ENCODE measurements around the gene LYRM1. TPM values are rescaled to one million over a fixed set of nuclear protein-coding genes. Genes with fewer than 3 reads are reported as not detected.
"Not testable (repeated sequence)": the region's sequence is repeated elsewhere in the genome, so short reads cannot be mapped to it uniquely, and the experiment has no call there.

Gene LYRM1
- total RNA-seq, 1 donor from 2014 or later, result 21.7 TPM

DNA sequence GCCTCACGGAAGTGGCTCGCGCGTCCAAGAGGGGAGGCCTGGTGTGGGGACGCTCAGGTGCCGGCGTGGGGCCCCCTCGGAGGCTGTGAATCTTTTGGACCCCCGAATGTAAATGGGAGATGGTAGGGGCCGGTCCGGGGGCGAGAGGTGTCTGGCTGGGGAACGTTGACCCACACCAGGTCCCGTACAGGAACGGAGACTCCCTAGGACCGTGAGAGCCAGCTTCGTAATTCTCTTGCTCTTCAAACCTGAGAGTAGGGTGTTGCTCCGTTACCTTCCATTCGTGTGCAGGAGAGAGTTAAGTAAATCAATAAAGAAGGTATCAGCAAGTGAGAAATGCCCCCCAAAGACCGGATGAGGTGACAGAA is 481 bp downstream of the LYRM1 start:
- intact Hi-C loops (cut with micrococcal nuclease), result loop anchor here (2.0 to 5.0 kb wide), 4 partner anchors 49 to 1344 kb away; partner anchors contain the start of genes ERI2, REXO5 and VPS35L

DNA sequence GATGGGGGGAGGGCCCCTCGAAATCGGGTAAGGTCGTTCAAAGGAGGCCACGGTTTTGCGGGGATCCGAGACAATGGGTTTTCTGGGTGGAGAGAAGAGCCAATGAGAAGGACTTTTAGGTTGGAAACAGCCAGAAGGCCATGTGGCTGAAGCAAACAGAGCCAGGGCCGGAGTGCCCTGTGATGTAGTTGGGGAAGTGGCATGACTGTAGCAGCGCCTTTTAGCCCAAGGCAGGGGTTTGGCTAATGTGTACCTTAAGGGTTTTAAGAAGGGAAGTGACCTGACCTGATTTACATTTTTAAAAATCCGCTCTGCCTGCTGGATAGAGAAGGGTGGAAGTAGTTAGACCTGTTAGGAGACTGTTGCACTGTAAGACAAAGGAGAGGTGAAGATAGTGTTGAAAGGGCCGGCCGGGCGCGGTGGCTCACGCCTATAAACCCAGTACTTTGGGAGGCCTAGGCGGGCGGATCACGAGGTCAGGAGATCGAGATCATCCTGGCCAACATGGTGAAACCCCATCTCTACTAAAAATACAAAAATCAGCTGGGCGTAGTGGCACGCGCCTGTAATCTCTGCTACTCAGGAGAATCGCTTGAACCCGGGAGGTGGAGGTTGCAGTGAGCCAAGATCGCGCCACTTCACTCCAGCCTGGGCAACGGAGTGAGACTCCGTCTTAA is 1.0 kb downstream of the LYRM1 start:
- intact Hi-C loops (cut with micrococcal nuclease), result loop anchor here (2.0 to 5.0 kb wide), 4 partner anchors 49 to 1344 kb away; partner anchors contain the start of genes ERI2, REXO5 and VPS35L

DNA sequence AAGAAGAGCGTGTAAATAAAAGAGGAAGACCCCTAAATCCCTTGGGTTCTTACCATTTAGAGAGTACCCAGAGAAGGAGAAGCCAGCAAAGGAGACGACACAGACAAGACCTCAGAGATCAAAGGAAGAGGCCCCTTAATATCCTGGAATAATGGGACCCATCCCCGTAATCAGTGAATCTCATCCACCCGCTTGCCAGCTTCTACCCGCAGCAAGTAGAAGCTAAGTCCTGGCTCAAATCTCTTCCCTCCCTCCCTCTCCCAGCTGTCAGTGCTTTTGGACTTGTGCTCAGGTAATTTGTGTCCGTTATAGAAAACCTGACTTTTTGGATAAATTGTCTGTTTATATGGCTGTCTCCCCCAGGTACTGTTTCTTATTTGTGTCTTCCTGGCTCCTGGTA is 1.9 kb downstream of the LYRM1 start:
- intact Hi-C loops (cut with micrococcal nuclease), result loop anchor here (5.0 kb wide), 3 partner anchors 50 to 1345 kb away; partner anchors contain the start of gene VPS35L

DNA sequence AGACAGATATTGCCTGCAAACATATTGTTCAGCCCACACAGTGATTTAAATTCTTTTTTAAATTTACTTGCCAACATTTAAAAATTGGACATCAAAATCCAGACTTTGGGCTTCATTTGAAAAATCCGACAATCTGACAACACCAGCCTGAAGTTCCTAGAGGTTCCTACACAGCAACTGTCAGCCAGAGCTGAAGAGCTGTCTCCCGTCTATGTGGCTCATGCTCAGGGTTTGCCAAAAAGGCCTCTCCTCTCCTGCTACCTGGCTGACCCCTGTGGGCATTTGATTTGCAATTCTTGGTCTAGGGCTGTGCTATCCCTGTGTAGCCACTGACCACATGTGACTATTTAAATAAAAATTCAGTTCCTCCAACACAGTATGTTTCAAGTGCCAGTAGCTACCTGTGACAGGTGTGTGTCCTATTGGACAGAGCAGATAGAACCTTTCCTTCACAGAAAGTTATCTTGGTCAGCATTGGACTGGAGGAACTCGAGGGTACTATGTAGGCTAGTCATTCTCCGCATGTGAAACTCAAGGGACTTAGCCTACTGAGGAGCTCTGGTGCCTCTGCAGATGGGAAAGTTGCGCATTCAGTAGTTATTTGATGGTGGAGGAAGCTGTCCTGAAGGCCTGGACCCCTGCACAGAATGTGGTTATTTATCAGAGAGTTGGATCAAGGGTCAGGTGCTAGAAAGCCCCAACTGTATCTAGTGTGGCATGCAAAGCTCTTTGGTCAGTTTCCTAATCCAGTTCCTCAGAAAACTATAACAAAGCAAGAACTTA is 2.7 kb downstream of the LYRM1 start:
- intact Hi-C loops (cut with micrococcal nuclease), result loop anchor here (5.0 kb wide), 3 partner anchors 51 to 1346 kb away; partner anchors contain the start of gene VPS35L

DNA sequence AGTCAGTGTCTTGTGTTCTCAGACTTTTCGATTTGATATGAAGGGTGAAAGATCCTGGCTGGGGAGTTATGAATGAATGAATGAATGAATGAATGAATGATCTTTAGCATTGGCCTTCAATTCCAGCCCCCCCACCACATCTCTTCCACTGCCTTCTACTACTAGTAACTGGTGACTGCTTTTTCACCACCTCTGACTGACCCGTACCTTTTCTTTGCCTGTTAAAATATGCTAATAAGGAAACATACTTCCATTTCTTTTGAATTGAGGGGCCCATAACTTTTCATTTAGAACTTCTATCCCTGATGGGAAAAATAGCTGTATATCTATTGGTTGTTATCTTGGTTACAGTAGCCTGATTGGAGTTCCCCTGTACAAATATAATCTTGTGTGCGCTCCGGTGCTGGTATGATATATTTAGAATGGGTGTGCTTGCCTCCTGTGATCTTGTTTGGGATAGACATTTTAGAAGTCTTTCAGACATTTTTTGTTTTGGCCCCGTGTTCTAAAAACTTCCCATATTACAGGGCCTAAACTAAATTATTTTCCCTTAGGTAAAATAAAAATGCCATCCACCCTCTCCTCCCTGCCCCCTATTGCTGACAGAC is 3.4 kb downstream of the LYRM1 start:
- intact Hi-C loops (cut with micrococcal nuclease), result loop anchor here (5.0 kb wide), 3 partner anchors 52 to 1347 kb away; partner anchors contain the start of gene VPS35L

DNA sequence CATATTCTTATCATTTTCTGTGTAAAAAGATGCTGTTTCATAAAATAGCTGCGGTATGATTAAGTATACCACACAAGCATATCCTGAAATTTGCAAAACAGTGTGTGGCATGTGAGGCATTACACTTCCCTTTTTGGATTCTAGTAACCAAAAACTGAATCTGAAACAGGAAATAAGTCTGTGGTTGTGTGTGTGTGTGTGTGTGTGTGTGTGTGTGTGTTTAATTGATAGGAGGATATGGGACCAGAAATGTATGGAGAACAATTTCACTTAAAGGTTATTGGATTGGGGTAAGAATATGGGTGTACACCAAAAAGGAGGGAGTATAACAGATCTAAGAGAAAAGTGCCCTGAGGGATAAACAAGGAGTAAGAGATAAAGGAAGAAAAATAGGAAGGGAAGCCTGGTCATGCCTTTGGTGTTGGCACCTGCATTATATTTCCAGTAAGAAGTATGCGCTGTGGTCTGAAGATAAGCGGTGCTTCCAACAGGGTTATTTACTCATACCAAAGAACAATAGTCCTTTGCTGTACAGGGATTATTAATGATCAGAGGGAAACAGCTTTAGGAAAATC is 4.0 kb downstream of the LYRM1 start:
- intact Hi-C loops (cut with micrococcal nuclease), result loop anchor here (5.0 kb wide), 3 partner anchors 52 to 1347 kb away; partner anchors contain the start of gene VPS35L

DNA sequence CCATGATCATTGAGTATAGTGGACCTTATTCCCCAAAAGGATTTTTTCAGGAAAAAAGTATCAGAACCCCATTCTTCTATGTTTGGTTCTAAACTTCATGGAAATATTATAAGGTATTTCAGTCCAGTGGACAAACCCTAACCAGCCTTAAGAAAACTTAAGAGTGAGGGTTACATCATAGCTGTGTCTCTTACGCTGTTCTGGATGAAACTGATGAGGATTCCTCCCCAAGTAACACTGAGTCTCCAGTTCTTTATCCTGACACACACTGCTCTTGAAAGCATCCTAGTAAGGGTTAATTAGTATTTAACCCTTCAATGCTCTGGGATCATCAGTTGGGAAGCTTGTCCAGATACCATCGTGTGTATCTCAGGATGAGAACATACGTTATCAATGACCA is 5.0 kb downstream of the LYRM1 start:
- intact Hi-C loops (cut with micrococcal nuclease), result no loop called here

DNA sequence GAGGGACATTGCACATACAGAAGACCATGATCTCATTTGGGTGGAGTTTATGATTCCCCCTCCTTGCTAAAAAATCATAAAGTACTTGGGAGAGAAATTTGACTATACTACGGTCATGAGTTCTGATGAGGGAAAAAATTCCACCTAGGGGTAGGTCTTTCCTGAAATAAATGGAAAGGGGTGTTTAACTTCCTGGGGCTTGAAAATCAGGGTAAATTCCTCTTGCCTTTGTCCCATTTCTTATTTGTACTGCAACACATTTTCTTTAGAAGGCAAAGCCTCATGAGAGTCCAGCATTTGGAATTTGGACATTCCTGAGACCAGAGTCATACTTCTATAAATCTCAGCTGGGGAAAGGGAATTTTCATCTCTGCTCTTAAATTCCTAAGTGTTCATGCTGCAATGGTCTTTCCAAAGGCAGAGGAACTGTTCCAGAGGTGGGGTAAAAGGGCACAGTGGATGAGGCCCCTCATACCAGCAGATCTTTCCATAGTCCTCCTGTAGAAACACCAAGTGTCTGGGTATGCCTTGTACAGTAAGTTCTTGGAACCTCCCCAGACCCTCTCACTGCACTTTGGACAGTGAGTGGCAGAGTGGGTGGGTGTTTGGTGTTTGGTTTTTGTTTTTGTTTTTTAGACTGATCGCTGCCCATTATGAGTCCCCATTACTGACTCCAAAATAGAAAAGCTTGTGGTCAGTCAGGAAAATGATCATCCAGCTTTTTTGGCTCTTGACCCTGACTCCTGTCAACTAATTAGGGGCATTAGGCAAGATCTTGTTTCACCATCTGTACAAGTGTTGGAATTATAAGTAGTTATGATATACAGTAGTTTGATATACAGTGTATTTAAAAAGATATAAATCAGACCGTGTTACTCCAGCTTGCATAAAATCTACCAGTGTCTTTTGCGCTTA is 6.0 kb downstream of the LYRM1 start:
- intact Hi-C loops (cut with micrococcal nuclease), result no loop called here

DNA sequence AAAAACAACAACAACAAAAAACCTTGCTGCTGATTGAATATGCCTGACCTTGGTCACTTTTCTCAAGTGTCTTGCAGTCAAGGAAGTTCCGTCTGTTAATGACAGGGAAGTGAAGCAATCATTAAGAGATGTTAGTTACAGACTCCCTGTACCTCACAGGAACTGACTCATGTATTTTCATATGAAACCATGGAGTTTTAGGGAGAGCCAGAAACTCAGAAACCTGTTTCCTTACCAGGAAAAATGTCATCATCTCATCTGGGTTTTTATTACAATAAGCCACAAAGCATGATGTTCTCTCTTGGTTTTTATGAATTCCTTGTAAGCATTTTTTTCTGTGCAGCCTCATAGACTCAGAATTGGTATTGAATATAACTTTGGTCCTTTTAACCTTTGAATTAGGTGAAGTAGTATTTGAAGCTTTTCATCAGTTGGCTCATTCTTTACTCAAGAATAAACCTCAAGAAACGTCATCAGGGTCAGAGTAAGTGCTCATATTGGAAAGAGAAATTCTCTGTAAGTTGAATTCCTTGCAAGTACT is 10.3 kb downstream of the LYRM1 start:
- intact Hi-C loops (cut with micrococcal nuclease), result no loop called here

DNA sequence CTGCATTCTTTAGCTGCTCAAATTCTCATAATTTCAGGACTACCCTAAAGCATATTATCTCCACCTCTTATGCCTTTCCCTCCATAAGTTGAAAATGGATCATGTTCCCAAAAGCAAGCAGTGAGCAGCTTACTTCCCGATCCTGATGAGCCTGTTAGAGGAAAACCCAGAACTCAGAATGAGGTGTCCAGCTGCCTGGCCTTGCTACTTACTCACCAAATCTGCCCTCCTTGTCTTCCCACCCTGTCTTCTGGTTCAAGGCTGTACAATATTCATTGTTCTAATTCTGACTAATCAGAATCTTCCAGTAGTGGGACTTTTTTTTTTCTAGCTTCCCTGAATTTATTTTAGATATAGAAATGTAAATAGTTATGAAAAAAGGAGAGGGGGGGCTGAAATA is 10.8 kb downstream of the LYRM1 start:
- intact Hi-C loops (cut with micrococcal nuclease), result no loop called here

DNA sequence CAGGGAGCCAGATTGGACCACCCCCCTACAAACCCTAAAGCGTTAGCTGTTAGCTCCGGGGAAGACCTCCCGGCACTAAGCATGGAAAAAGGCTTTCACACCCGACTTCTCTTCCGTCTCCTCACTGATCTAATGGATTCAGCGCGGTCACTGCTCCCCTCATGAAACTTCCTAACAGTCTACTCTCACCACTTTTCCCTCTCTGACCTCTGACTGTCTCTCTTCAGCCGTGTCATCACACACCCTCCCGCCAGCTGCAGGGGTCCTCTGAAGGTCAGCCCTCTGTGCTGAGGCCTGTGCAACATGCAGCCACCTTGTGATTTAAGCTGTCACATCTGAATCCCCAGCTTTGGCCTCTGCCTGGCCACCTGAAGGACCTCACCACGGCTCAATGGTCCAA is 15.7 kb downstream of the LYRM1 start:
- intact Hi-C loops (cut with micrococcal nuclease), result no loop called here

DNA sequence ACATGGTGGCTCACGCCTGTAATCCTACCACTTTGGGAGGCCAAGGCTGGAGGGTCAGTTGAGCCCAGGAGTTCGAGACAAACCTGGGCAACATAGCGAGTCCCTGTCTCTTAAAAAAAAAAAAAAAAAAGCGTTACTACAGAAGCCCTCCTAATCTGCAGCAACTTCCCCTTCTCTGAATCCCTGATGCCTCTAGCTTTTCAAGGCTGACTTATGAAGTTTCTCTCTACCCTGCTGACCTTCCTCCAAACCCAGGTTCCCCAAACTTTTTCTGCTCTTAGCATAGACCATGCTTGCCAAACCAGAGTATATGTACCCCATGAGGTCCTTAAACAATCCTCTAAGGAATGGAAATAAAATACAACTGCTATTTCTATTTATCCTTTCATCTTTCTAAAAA is 16.4 kb downstream of the LYRM1 start:
- intact Hi-C loops (cut with micrococcal nuclease), result no loop called here

DNA sequence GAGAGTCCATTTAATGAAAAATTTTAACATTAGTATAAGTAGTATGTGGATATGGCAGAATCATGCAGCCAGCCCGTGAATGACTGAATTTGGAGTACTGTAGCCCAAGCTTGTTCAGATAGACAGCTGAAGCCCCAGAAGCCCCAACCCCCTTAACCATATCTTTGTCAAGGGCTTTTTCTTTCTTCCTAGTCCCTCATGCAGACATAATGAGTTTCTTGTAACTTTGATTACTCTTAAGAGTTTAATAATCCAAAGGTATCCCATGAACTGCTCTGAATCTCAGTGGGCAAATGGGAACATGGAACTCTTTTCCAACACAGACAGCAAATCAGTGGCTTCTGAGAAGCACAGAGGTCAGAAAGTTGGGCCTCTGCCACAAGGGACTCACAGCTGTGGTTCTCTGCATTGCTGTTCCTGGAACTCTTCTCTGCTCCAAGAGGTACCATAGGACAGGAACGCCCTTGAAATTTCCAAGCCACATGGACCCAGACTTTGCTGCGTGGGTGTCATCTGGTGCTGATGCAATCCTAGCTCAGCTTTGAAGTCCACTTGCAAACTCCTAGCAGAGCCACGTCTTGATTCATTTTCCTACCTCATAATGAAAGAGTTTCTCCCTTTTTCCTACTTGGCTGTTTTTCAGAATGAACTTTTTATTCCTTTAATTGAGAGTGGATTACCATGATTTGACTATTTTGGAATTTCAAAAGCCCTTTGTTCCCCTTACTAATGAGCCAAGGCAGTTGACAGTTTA is 18.1 kb downstream of the LYRM1 start:
- intact Hi-C loops (cut with micrococcal nuclease), result no loop called here

DNA sequence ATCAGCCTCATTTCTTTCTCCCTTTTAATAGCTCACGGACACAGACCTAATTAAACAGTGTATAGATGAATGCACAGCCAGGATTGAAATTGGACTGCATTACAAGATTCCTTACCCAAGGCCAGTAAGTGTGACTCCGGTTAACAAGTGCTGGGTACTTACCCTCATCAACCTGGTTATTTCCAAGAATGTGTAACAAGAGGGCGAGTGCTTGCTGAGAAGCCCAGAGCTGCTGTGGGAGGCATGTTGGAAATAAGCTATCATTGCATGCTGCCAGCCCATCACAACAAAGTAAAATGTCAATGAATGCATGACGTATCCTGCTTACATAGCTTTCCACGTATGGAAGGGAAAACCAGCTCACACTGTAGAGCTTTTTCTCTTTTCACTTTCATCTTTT is 19.5 kb downstream of the LYRM1 start:
- intact Hi-C loops (cut with micrococcal nuclease), result no loop called here

DNA sequence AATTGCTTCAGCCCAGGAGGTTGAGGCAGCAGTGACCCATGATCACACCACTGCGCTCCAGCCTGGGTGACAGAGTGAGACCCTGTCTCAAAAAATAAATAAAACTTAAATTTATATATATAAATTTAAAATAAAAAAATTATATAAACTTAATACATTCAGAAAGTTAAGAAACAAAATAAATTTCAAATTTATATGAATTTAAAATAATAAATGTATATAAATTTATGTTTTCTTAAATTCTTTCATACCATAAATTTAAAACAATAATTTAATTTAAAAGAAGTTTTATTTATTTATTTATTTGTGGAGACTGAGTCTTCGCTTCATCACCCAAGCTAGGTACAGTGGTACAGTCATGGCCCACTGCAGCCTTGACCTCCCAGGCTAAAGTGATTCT is 20.2 kb downstream of the LYRM1 start:
- intact Hi-C loops (cut with micrococcal nuclease), result no loop called here

DNA sequence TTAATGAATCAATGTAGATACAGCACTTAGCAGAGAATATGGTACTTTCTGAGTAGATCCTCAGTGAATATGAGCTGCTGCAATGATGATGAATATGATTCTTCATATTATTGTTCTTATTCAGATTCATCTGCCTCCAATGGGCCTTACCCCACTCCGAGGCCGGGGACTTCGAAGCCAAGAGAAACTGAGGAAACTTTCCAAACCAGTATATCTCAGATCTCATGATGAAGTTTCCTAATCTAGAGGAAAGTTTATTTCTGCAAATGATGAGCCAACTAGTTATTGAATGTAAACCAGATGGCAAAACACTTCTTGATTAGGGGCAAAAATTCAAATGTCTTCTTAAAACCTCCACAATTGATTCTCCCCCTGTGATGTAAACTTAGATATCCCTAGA is 23.3 kb downstream of the LYRM1 start:
- intact Hi-C loops (cut with micrococcal nuclease), result no loop called here

DNA sequence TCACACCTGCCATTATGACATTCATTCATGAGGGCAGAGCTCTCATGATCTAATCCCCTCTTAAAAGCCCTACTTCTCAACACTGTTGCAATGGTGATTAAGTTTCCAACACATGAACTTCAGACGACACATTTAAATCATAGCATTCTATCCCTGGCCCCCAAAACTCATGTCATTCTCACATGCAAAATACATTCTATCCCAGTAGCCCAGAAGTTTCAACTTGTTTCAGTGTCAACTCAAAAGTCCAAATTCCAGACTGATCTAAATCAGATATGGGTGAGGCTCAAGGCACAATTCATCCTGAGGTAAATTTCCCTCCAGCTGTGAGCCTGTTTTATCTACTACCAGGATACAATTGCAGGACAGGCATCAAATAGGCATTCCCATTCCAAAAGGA is 25.2 kb downstream of the LYRM1 start:
- intact Hi-C loops (cut with micrococcal nuclease), result no loop called here

DNA sequence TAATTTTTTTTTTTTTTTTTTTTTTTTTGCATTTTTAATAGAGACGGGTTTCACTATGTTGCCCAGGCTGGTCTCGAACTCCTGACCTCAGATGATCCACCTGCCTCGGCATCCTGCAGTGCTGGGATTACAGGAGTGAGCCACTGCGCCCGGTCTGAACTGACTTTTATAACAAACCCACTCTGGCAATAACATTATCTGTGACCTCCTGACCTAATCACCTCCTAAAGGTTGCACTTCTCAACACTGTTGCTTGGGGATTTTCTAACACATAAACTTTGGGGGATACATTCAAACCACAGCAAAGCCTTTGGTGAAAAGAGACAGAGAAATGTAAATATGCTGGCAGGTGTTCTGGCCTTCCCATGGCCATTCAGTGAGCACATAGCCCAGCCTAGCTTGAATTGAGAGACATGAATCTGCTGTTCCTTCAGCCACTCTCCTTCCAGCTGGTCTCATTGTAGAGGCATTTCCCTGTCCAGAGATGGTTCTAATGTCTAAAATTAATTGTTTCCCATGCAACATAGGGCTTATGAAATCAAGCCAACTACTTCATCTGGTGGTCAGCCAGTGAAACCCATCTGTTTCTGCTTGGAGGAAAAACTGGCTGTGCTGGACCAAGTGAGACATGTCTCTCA is 28.3 kb downstream of the LYRM1 start:
- intact Hi-C loops (cut with micrococcal nuclease), result no loop called here

DNA sequence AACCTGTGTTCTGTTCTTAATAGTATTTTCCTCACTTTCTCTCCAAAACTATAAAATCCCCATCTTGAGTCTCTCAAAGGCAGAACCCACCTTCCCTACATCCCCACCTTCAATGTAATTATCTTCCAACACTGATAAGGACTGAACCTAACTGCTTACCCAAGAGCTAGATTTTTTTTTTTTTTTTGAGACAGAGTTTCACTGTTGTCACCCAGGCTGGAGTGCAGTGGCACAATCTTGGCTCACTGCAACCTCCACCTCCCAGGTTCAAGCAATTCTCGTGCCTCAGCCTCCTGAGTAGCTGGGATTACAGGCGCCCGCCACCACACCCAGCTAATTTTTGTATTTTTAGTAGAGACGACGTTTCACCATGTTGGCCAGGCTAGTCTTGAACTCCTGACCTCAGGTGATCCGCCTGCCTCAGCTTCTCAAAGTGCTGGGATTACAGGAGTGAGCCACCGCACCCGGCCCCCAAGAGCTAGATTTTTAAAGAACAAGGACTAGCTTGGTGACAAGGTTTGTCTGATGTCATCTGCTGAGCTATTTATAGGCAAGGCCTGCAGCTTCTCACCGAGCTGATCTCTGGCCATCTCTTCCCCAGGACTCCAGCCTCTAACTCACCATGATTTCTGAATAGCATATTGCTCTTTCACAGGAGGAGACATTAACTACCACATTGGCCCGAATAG is 29.2 kb downstream of the LYRM1 start:
- intact Hi-C loops (cut with micrococcal nuclease), result not testable (repeated sequence)
